Measurements from ENCODE around the gene RHOBTB1. TPM values are rescaled to one million over a fixed set of nuclear protein-coding genes. Genes with fewer than 3 reads are reported as not detected.

RHOBTB1 gene
- total RNA-seq, 2 donors from 2014 or later, result 16.7 to 19.6 TPM

DNA sequence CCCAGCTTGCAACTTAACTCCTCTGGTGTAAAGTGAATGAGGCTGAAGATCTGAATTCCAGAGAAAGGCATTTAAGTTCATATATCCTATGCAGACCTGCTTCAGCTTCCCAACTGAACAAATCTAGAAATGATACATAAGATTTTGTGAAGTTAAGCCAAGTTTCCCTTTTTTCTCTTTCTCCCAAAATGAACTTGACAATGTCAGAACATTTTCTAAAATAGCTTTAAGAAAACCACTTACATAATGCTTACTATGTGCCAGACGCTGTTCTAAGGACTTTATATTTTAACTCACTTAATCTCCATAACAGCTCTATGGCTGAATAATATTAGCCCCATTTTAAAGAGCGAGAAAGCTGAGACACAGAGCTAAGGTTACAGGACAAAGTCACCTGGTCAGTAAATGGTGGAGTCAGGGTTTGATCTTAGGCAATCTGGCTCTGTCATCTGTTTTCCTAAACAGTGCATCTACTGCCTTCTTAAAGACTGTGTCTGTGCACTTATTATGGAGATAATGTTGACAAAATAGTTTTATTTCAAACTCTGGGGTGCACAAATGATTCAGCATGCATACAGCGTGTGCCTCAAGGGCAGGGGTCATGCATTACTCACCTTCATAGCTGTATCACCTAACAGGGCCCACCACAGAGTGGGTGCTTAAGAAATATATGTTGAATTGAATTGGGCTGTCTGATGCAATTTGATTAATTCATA is 66.8 kb downstream of the RHOBTB1 start:
- DNase-seq (ENCODE audit: low spot score), result no peak
- no peak for ATAC-seq (ENCODE audit: insufficient number of reproducible peaks, low FRiP score, low read depth)
- no peaks in the 10 kb centered on the region for H3K9me3 ChIP-seq
- H3K27me3 ChIP-seq (replicated peaks; ENCODE audit: insufficient read depth), result no peaks in the 10 kb centered on the region
- peaks cover 9 to 29% of the 10 kb centered on the region in 2 donors for H3K4me1 ChIP-seq (ENCODE audit: control insufficient read depth in 1 of 2, low read depth in 2 of 2)
- H3K27ac ChIP-seq, result no peak overlapping the region
- no peak overlapping the region for H3K4me3 ChIP-seq
- H3K36me3 ChIP-seq, result peaks cover 5% of the 10 kb centered on the region
- TF ChIP-seq, protein P1, sequence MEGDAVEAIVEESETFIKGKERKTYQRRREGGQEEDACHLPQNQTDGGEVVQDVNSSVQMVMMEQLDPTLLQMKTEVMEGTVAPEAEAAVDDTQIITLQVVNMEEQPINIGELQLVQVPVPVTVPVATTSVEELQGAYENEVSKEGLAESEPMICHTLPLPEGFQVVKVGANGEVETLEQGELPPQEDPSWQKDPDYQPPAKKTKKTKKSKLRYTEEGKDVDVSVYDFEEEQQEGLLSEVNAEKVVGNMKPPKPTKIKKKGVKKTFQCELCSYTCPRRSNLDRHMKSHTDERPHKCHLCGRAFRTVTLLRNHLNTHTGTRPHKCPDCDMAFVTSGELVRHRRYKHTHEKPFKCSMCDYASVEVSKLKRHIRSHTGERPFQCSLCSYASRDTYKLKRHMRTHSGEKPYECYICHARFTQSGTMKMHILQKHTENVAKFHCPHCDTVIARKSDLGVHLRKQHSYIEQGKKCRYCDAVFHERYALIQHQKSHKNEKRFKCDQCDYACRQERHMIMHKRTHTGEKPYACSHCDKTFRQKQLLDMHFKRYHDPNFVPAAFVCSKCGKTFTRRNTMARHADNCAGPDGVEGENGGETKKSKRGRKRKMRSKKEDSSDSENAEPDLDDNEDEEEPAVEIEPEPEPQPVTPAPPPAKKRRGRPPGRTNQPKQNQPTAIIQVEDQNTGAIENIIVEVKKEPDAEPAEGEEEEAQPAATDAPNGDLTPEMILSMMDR (IDR thresholded peaks at IDR 0.05), result no peak

DNA sequence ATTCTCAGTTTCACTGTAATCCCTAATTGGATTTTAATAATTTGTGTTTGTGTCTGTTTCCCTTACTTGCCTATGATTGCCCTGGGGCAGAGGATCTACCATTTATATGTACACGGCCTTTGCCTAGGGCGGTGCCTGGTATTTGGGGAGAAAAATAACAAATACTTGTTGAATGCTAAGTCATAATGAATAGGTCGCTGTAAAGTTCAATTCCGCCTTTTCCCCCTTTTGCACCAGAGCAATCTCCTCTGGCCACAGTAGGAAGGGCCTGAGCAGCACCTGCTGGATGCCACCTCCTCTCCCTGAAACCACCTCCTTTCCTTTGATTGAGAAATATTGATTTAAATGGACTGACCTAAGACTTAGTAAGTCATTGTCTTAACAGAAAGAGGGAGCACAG is 70.2 kb downstream of the RHOBTB1 start:
- Histone ChIP-seq H3K9me3 (no peaks in the 10 kb centered on the region), H3K27me3 (replicated peaks; ENCODE audit: insufficient read depth) (no peaks in the 10 kb centered on the region), H3K27ac (no peak overlapping the region), H3K36me3 (peaks cover 15% of the 10 kb centered on the region), H3K4me1 (ENCODE audit: control insufficient read depth in 1 of 2, low read depth in 2 of 2) (peaks cover 9 to 29% of the 10 kb centered on the region in 2 donors), H3K4me3 (no peak overlapping the region)
- TF ChIP-seq, protein P1 (IDR thresholded peaks at IDR 0.05), result no peak
- DNase-seq (ENCODE audit: low spot score) (no peak), ATAC-seq (ENCODE audit: insufficient number of reproducible peaks, low FRiP score, low read depth) (no peak)

DNA sequence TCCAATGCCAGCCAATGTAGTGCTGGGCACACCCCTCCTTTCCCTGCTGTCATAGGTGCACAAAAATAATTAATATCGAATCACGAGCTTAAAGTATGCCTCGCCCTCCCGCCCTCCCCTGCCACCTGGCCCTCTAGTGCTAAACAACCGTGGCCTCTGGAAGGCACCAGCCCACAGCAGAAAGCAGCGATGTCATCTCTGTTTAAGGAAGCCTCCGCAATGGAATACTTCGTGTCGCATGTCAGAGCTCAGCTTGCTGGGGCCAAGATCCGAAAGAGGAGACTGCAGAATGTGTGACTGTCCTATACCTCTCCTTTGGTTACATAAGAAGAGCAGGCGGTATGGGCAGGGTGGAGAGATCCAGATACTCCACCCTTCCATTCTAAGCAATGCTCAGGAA is 71.5 kb downstream of the RHOBTB1 start:
- Histone ChIP-seq H3K27ac (no peak overlapping the region), H3K4me3 (no peak overlapping the region), H3K36me3 (peaks cover 15% of the 10 kb centered on the region), H3K27me3 (replicated peaks; ENCODE audit: insufficient read depth) (no peaks in the 10 kb centered on the region), H3K9me3 (no peaks in the 10 kb centered on the region), H3K4me1 (ENCODE audit: control insufficient read depth in 1 of 2, low read depth in 2 of 2) (peaks cover 8 to 23% of the 10 kb centered on the region in 2 donors)
- TF ChIP-seq, protein P1 (IDR thresholded peaks at IDR 0.05), result no peak
- DNase-seq (ENCODE audit: low spot score) (no peak), ATAC-seq (ENCODE audit: insufficient number of reproducible peaks, low FRiP score, low read depth) (no peak)

DNA sequence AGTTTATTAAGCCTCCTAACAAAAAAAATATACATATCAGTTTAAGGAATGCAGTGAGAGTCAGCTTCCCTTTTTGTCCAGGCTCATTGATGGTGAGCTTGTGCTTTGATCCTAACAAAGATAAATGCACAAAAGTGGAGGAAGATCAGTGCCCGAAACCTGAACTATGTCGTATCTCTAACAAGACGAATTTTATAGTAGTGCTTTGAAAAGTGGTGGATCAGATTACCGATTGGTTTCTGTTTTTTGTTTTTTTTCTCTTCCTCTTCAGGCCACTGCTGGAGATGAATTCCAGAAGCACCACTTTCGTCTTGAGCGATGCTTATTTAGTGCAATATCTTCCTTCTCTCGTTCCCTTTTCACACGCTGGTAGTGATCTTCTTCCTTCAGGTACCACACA is 72.8 kb downstream of the RHOBTB1 start:
- peaks cover 0 to 11% of the 10 kb centered on the region in 2 donors for H3K4me1 ChIP-seq (ENCODE audit: control insufficient read depth in 1 of 2, low read depth in 2 of 2)

DNA sequence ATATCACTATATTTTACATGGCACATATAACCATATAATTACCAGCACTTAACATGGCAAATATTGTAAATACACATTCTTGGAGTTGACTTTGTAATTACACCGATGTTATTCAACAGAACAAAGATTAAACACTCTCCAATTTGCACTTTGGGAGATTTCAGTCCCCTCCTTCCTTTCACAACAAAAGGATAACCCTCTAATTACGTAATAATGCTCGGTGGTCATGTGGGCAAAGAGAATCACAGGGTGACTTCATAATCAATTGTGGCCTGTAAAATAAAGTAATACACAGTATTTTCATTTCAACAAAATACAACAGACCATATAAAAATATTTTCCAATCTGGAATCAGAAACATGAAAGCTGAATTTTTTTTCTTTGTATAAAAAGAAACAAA is 73.2 kb downstream of the RHOBTB1 start:
- peaks cover 15% of the 10 kb centered on the region for H3K36me3 ChIP-seq
- no peak for ATAC-seq (ENCODE audit: insufficient number of reproducible peaks, low FRiP score, low read depth)
- no peak overlapping the region for H3K4me3 ChIP-seq
- H3K9me3 ChIP-seq, result no peaks in the 10 kb centered on the region
- no peaks in the 10 kb centered on the region for H3K27me3 ChIP-seq (replicated peaks; ENCODE audit: insufficient read depth)
- DNase-seq (ENCODE audit: low spot score), result no peak
- TF ChIP-seq, protein P1 (IDR thresholded peaks at IDR 0.05), result no peak
- H3K4me1 ChIP-seq (ENCODE audit: control insufficient read depth in 1 of 2, low read depth in 2 of 2), result peaks cover 0 to 7% of the 10 kb centered on the region in 2 donors
- no peak overlapping the region for H3K27ac ChIP-seq

More for the DNA sequence above, 72.8 kb downstream of the RHOBTB1 start:
- Histone ChIP-seq H3K4me3 (no peak overlapping the region), H3K27me3 (replicated peaks; ENCODE audit: insufficient read depth) (no peaks in the 10 kb centered on the region), H3K27ac (no peak overlapping the region), H3K9me3 (no peaks in the 10 kb centered on the region), H3K36me3 (peaks cover 15% of the 10 kb centered on the region)
- ATAC-seq (ENCODE audit: insufficient number of reproducible peaks, low FRiP score, low read depth) (no peak), DNase-seq (ENCODE audit: low spot score) (no peak)
- TF ChIP-seq, protein P1 (IDR thresholded peaks at IDR 0.05), result no peak

Measured in thoracic aorta (tissue), 2 donors.